ENCODE results near the gene ACTR1B. TPM values are rescaled to one million over a fixed set of nuclear protein-coding genes. Genes with fewer than 3 reads are reported as not detected.

Gene ACTR1B
- total RNA-seq, 1 experiment from 2014 or later, result 36.3 TPM

- no peak for DNase-seq (ENCODE audit: low spot score)
- peaks cover 10% of the 10 kb centered on the region for H3K4me1 ChIP-seq (ENCODE audit: insufficient read depth, low read length, poor library complexity, severe bottlenecking)
- ChIA-PET POLR2A (ENCODE audit: low non-redundant PET) (no interaction called here), CTCF (no interaction called here)
- H3K4me3 ChIP-seq (ENCODE audit: low read depth, low read length, poor library complexity, severe bottlenecking), result no peak overlapping the region
- H3K27ac ChIP-seq (ENCODE audit: low read depth, low read length, poor library complexity, severe bottlenecking), result peak overlapping the region; percentile 10
- H3K27me3 ChIP-seq (replicated peaks; ENCODE audit: insufficient read depth, low read depth, low read length, poor library complexity), result no peaks in the 10 kb centered on the region
- no peaks in the 10 kb centered on the region for H3K9me3 ChIP-seq (ENCODE audit: low read depth, low read length, poor library complexity, severe bottlenecking)
- intact Hi-C loops (cut with micrococcal nuclease; ENCODE audit: unreplicated experiment), result no loop called here
- H3K36me3 ChIP-seq (ENCODE audit: insufficient read depth, low read length, poor library complexity, severe bottlenecking), result peaks cover 5% of the 10 kb centered on the region
- BruUV-seq (replicated peaks), result no TSS peak
- TF ChIP-seq CTCF (conservative IDR thresholded peaks at IDR 0.05; ENCODE audit: low read depth, low read length) (no peak), EZH2 (IDR thresholded peaks at IDR 0.05; ENCODE audit: borderline replicate concordance, low read depth, low read length, poor library complexity, severe bottlenecking) (no peak)
Measured at GRCh38 chr2:97660044-97660774, 3.6 kb downstream of the ACTR1B start.

GRCh38 chr2:97659256-97660043, 4.4 kb downstream of the ACTR1B start:
- BruUV-seq (replicated peaks), result no TSS peak
- H3K27me3 ChIP-seq (replicated peaks; ENCODE audit: insufficient read depth, low read depth, low read length, poor library complexity), result no peaks in the 10 kb centered on the region
- H3K36me3 ChIP-seq (ENCODE audit: insufficient read depth, low read length, poor library complexity, severe bottlenecking), result peaks cover 5% of the 10 kb centered on the region
- no peak overlapping the region for H3K4me3 ChIP-seq (ENCODE audit: low read depth, low read length, poor library complexity, severe bottlenecking)
- TF ChIP-seq CTCF (conservative IDR thresholded peaks at IDR 0.05; ENCODE audit: low read depth, low read length), result no peak
- no peak for TF ChIP-seq EZH2 (IDR thresholded peaks at IDR 0.05; ENCODE audit: borderline replicate concordance, low read depth, low read length, poor library complexity, severe bottlenecking)
- intact Hi-C loops (cut with micrococcal nuclease; ENCODE audit: unreplicated experiment), result no loop called here
- H3K4me1 ChIP-seq (ENCODE audit: insufficient read depth, low read length, poor library complexity, severe bottlenecking), result peaks cover 10% of the 10 kb centered on the region
- H3K9me3 ChIP-seq (ENCODE audit: low read depth, low read length, poor library complexity, severe bottlenecking), result no peaks in the 10 kb centered on the region
- ChIA-PET POLR2A (ENCODE audit: low non-redundant PET) (interaction anchor here (0.6 kb wide), 1 partner anchor 18 kb away, joined by 3 read pairs; no protein-coding TSS in a partner anchor), CTCF (no interaction called here)
- H3K27ac ChIP-seq (ENCODE audit: low read depth, low read length, poor library complexity, severe bottlenecking), result no peak overlapping the region
- no peak for DNase-seq (ENCODE audit: low spot score)

- Histone ChIP-seq H3K27ac (ENCODE audit: low read depth, low read length, poor library complexity, severe bottlenecking) (no peak overlapping the region), H3K9me3 (ENCODE audit: low read depth, low read length, poor library complexity, severe bottlenecking) (peaks cover 4% of the 10 kb centered on the region), H3K27me3 (replicated peaks; ENCODE audit: insufficient read depth, low read depth, low read length, poor library complexity) (no peaks in the 10 kb centered on the region), H3K4me3 (ENCODE audit: low read depth, low read length, poor library complexity, severe bottlenecking) (no peak overlapping the region), H3K36me3 (ENCODE audit: insufficient read depth, low read length, poor library complexity, severe bottlenecking) (peaks cover 5% of the 10 kb centered on the region), H3K4me1 (ENCODE audit: insufficient read depth, low read length, poor library complexity, severe bottlenecking) (peaks cover 10% of the 10 kb centered on the region)
- ChIA-PET POLR2A (ENCODE audit: low non-redundant PET) (no interaction called here), CTCF (no interaction called here)
- TF ChIP-seq CTCF (conservative IDR thresholded peaks at IDR 0.05; ENCODE audit: low read depth, low read length) (no peak), EZH2 (IDR thresholded peaks at IDR 0.05; ENCODE audit: borderline replicate concordance, low read depth, low read length, poor library complexity, severe bottlenecking) (no peak)
- intact Hi-C loops (cut with micrococcal nuclease; ENCODE audit: unreplicated experiment), result no loop called here
- no peak for DNase-seq (ENCODE audit: low spot score)
- BruUV-seq (replicated peaks), result no TSS peak
Measured at GRCh38 chr2:97658691-97659157, 5.1 kb downstream of the ACTR1B start.

Data from A673 (cell line).